ENCODE results near the gene TNFAIP8.
A peak's percentile ranks its signal among the peaks of the same experiment; 100 is the strongest.

The TNFAIP8 gene

GRCh38 chr5:119336845-119337580, 18.8 kb upstream of the TNFAIP8 start:
- Histone ChIP-seq H3K27ac (ENCODE audit: low read length) (peak overlapping the region; percentile 4; the same call in 1 of the 2 replicates), H2AFZ (ENCODE audit: low read depth, low read length) (no peak overlapping the region), H3K27me3 (ENCODE audit: low read depth, low read length) (no peaks in the 10 kb centered on the region), H3K4me3 (ENCODE audit: low read length) (no peak overlapping the region), H4K20me1 (ENCODE audit: insufficient read depth, low read length) (no peaks in the 10 kb centered on the region), H3K9me3 (ENCODE audit: insufficient read depth, low read length) (no peaks in the 10 kb centered on the region), H3K4me2 (ENCODE audit: low read length) (peak overlapping the region; percentile 40), H3K79me2 (ENCODE audit: low read length) (peaks cover 50% of the 10 kb centered on the region), H3K9ac (ENCODE audit: low read length) (no peak overlapping the region), H3K4me1 (ENCODE audit: low read length) (peaks cover 82% of the 10 kb centered on the region), H3K36me3 (replicated peaks; ENCODE audit: low read depth, low read length) (peaks cover 3% of the 10 kb centered on the region)
- TF ChIP-seq, protein P1, sequence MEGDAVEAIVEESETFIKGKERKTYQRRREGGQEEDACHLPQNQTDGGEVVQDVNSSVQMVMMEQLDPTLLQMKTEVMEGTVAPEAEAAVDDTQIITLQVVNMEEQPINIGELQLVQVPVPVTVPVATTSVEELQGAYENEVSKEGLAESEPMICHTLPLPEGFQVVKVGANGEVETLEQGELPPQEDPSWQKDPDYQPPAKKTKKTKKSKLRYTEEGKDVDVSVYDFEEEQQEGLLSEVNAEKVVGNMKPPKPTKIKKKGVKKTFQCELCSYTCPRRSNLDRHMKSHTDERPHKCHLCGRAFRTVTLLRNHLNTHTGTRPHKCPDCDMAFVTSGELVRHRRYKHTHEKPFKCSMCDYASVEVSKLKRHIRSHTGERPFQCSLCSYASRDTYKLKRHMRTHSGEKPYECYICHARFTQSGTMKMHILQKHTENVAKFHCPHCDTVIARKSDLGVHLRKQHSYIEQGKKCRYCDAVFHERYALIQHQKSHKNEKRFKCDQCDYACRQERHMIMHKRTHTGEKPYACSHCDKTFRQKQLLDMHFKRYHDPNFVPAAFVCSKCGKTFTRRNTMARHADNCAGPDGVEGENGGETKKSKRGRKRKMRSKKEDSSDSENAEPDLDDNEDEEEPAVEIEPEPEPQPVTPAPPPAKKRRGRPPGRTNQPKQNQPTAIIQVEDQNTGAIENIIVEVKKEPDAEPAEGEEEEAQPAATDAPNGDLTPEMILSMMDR (IDR thresholded peaks at IDR 0.05; ENCODE audit: low read depth, low read length): no peak
- TF ChIP-seq EZH2phosphoT487 (IDR thresholded peaks at IDR 0.05; ENCODE audit: low read depth): no peak

- H3K9ac ChIP-seq (ENCODE audit: low read length): no peak overlapping the region
- H3K27me3 ChIP-seq (ENCODE audit: low read depth, low read length): no peaks in the 10 kb centered on the region
- peaks cover 82% of the 10 kb centered on the region for H3K4me1 ChIP-seq (ENCODE audit: low read length)
- H3K4me3 ChIP-seq (ENCODE audit: low read length): no peak overlapping the region
- H3K4me2 ChIP-seq (ENCODE audit: low read length): 0 out of 2 replicates have a peak overlapping the region, but pooled peaks have one; percentile 11
- peaks cover 7% of the 10 kb centered on the region for H3K36me3 ChIP-seq (replicated peaks; ENCODE audit: low read depth, low read length)
- H3K9me3 ChIP-seq (ENCODE audit: insufficient read depth, low read length): no peaks in the 10 kb centered on the region
- peaks cover 55% of the 10 kb centered on the region for H3K79me2 ChIP-seq (ENCODE audit: low read length)
- H2AFZ ChIP-seq (ENCODE audit: low read depth, low read length): no peak overlapping the region
- no peak overlapping the region for H3K27ac ChIP-seq (ENCODE audit: low read length)
- no peaks in the 10 kb centered on the region for H4K20me1 ChIP-seq (ENCODE audit: insufficient read depth, low read length)
- TF ChIP-seq EZH2phosphoT487 (IDR thresholded peaks at IDR 0.05; ENCODE audit: low read depth): no peak
- TF ChIP-seq, protein P1 (IDR thresholded peaks at IDR 0.05; ENCODE audit: low read depth, low read length): no peak
These were observed 17.4 kb upstream of the TNFAIP8 start for GRCh38 chr5:119338326-119338946.

GRCh38 chr5:119339344-119339743, 16.5 kb upstream of the TNFAIP8 start:
- Histone ChIP-seq H3K4me2 (ENCODE audit: low read length) (peak overlapping the region; percentile 72), H3K27ac (ENCODE audit: low read length) (no peak overlapping the region), H3K9me3 (ENCODE audit: insufficient read depth, low read length) (no peaks in the 10 kb centered on the region), H3K4me1 (ENCODE audit: low read length) (peaks cover 85% of the 10 kb centered on the region), H3K9ac (ENCODE audit: low read length) (no peak overlapping the region), H3K4me3 (ENCODE audit: low read length) (no peak overlapping the region), H2AFZ (ENCODE audit: low read depth, low read length) (no peak overlapping the region), H3K36me3 (replicated peaks; ENCODE audit: low read depth, low read length) (peaks cover 14% of the 10 kb centered on the region), H4K20me1 (ENCODE audit: insufficient read depth, low read length) (no peaks in the 10 kb centered on the region), H3K79me2 (ENCODE audit: low read length) (peaks cover 59% of the 10 kb centered on the region), H3K27me3 (ENCODE audit: low read depth, low read length) (no peaks in the 10 kb centered on the region)
- TF ChIP-seq EZH2phosphoT487 (IDR thresholded peaks at IDR 0.05; ENCODE audit: low read depth): no peak
- TF ChIP-seq, protein P1 (IDR thresholded peaks at IDR 0.05; ENCODE audit: low read depth, low read length): no peak

DNA sequence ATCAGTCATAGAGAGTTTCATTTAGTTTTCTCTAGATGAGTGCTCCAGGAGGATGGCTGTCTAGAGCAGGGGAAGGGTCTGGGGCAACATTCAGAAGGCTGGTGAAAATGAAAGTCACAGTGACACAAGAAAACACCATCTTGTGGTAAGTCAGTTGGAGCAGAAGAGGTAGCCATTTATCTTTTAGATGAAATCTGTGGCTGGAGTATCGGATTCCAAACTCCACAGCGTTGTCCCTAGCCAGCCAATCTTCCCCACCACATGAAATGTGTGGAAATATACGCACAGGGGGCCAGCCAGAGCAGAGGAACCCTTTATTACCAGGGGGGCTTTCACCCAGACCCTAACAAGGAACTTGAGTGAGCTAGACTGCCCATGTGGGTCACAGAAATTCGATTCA, 15.9 kb upstream of the TNFAIP8 start:
- peaks cover 87% of the 10 kb centered on the region for H3K4me1 ChIP-seq (ENCODE audit: low read length)

More for the DNA sequence above, 15.9 kb upstream of the TNFAIP8 start:
- Histone ChIP-seq H2AFZ (ENCODE audit: low read depth, low read length) (no peak overlapping the region), H4K20me1 (ENCODE audit: insufficient read depth, low read length) (no peaks in the 10 kb centered on the region), H3K9me3 (ENCODE audit: insufficient read depth, low read length) (no peaks in the 10 kb centered on the region), H3K27ac (ENCODE audit: low read length) (peak overlapping the region; percentile 99), H3K36me3 (replicated peaks; ENCODE audit: low read depth, low read length) (peaks cover 16% of the 10 kb centered on the region), H3K4me2 (ENCODE audit: low read length) (peak overlapping the region; percentile 72), H3K27me3 (ENCODE audit: low read depth, low read length) (no peaks in the 10 kb centered on the region), H3K9ac (ENCODE audit: low read length) (peak overlapping the region; percentile 66), H3K4me3 (ENCODE audit: low read length) (peak overlapping the region; percentile 75), H3K79me2 (ENCODE audit: low read length) (peaks cover 56% of the 10 kb centered on the region)
- TF ChIP-seq, protein P1 (IDR thresholded peaks at IDR 0.05; ENCODE audit: low read depth, low read length): no peak
- no peak for TF ChIP-seq EZH2phosphoT487 (IDR thresholded peaks at IDR 0.05; ENCODE audit: low read depth)

All from OCI-LY3 (cell line).